GM12801 (cell line): ENCODE measurements around the gene RRP8.

Source experiments
- CTCF ChIP-seq: IDR thresholded peaks from one replicate; pipeline ENCODE4 v1.5.1; 2011; ENCODE audit warnings: control low read depth; ENCODE audit not compliant: insufficient read length; ENCODE audit errors: extremely low read depth

RRP8 gene

GRCh38 chr11:6574816-6575715, 28.4 kb downstream of the RRP8 start:
- TF ChIP-seq CTCF = no peak

GRCh38 chr11:6572215-6572614, 31.2 kb downstream of the RRP8 start:
- no peak for TF ChIP-seq CTCF

GRCh38 chr11:6571434-6572008, 31.9 kb downstream of the RRP8 start:
- TF ChIP-seq CTCF = no peak

- no peak for TF ChIP-seq CTCF
These were observed 32.6 kb downstream of the RRP8 start for GRCh38 chr11:6570691-6571427.

- TF ChIP-seq CTCF = no peak
These were observed 33.7 kb downstream of the RRP8 start for GRCh38 chr11:6569706-6570105.

GRCh38 chr11:6568191-6568918, 35.1 kb downstream of the RRP8 start:
- no peak for TF ChIP-seq CTCF

GRCh38 chr11:6567371-6567745, 36.1 kb downstream of the RRP8 start:
- no peak for TF ChIP-seq CTCF
